HG03196 (cell line): ENCODE results near the gene RXYLT1.
A peak's percentile ranks its signal among the peaks of the same experiment; 100 is the strongest.
"Not testable (repeated sequence)": the region's sequence is repeated elsewhere in the genome, so short reads cannot be mapped to it uniquely, and the experiment has no call there.

Experiments used
- ATAC-seq: cut with Tn5 transposase; IDR thresholded peaks from one replicate; pipeline ENCODE4 v1.9.1; 2021; ENCODE audit not compliant: unreplicated experiment

RXYLT1 gene

DNA sequence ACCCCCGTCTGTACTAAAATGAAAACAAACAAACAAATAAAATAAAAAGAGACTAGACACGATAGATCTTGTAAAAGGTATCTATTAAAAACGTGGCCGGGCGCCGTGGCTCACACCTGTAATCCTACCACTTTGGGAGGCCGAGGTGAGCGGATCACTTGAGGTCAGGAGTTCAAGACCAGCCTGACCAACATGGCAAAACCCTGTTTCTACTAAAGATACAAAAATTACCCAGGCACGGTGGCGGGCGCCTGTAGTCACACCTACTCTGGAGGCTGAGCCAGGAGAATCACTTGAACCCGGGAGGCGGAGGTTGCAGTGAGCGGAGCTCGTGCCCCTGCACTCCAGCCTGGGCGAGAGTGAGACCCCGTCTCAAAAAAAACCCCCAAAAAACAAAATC is 63.0 kb downstream of the RXYLT1 start:
- not testable (repeated sequence) for ATAC-seq

DNA sequence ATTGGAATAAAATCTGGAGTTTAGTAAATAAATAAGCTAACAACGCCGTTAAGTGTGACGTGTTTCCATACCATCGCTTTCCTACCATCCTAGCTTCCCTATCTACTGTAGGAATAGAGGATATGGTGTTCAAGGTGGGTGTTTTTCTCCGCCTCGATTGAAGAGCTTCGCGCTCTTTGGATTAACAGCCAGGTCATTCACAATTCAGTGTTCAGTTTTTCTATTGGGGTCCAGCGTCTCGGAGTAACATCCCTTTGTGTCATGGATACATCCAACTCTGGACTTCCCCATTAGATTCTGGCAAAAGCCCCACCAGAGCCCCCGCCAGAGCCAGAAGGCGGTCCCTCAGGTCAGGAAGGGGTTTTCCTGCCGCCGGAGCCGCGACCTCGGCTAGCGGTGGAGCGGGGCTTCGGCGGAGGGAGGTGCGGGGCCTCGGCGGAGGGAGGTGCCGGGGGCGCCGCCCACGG is 63.6 kb downstream of the RXYLT1 start:
- ATAC-seq = no peak

DNA sequence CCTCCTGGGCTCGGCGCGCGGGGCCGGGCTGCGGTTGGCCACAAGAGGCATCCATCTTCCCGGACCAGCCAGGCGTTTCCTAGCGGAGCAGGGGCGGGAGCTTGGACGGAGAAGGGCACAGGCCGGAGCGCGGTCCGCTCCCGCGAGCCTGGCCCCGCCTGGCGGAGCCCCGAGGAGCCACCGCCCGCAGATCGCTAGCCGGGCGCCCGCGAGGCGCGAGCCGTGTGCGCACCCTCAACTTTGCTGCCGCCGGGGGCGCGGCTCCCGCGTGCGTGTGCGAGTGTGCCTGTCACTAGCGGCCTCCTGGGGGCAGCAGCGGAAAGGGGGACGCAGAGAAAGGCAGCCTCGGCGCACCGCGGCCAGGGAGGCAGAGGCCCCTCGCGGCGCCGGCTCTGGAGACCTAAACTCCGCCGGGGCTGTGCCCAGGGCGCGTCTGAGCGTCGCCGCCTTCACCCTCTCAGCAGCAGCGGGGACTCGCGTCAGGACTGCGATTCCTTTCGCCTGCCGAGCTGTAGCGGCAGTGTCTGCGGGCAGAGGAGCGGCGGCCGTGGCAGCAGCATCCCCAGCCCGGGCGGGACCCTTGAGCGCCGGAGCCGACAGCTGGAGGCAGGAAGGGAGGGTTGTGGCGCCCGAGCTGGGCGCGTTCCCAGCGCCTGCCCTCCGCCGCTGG is 64.1 kb downstream of the RXYLT1 start:
- ATAC-seq = peak; percentile 96

DNA sequence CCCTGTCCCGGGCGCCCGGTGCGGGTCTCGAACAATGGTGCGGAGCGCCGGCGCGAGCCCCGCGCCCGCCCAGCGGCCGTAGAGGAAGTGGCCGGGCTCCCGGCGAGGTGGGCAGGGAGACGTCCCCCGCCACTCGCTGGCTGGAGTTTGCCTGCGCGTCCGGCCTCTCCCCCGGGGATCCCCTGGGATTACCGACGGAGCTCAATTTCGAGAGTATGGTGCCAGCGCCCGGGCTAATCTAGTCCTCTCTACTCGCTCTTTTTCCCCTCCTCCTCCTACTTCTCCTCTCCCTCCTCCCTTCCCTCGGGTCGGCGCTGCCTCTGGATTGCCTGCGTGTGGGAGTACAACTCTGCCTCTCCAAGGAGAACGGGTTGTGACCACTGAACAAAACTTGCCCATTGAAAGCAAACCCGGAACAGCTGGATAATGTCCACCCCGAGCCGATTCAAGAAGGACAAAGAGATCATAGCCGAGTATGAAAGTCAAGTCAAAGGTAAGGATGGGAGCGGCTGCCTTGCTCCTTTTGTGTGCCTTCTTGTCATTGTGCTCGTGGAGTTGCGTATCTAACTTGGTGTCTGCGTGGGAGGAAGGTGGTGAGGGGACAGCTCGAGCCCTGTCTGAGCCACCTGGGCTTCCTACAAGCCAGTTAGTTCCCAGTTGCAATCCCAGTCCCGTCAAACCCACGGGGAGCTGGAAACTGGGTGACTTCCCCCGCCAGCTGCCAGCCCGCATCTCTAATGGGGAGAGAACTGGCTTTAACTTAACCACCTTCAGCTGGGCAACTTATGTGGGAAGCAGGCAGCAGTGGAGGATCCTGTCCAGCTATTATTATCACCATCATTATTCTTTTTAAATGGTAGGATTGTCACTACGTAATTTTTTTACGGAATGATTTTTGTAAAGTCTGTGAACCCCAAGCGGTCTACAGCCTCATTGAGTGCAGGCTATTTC is 65.0 kb downstream of the RXYLT1 start, which contains the start of gene SRGAP1:
Gene SRGAP1 (plus strand): TSS at position 310 of the 951 bp plus-strand sequence. CDS start 117 bp downstream, at position 427.
- ATAC-seq = peak; percentile 22

DNA sequence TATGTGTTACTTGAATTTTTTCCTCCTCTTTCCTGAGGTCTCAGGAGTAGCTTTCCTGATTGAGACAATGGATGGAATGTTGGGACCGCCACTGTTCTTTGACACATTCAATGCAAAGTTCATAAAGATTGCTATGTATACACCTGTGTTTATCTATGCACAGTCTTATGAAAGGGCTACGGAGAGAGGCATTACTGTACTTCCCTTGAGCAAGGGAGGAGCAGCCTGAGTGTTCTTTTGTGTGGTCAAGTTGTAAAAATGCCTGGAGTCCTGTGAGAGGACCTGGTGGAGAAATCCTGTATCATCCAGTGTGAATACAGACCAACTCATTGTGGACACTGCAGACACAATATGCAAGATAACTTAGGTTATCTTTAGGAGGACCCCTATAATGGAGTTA is 66.0 kb downstream of the RXYLT1 start:
- ATAC-seq = no peak

DNA sequence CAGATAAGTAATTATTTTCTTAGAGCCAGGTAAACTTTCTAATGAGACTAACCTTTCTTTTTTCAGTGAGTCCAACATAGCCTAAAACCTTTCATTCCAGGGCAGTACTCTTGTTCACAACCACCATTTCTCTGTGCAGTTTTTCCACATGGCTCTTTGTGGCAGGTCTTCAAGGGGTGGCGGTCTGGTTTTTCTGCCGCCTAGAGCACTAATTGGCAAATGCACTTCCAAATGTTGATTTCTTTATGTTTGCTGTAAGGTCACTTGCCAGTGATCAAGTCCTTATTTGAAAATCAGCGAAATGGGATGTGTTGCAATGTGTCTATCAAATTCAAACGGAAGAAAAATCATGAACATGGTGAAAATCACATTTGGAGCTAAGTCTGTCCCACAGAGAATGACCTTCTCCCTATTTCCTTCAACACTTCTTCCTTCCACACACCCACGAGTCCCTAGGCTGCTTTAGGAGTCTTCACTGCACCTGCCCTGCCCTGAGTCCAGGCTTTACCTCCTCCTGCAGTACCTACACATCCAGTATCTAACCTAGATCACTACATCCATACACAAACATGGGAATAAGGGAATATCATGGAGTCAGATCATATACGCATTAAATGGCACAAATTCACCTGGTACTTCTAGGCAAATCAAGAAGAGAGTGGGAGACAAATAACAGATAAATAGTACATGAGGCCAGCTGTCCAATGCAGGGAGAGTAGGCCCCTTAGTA is 66.7 kb downstream of the RXYLT1 start:
- ATAC-seq = no peak

DNA sequence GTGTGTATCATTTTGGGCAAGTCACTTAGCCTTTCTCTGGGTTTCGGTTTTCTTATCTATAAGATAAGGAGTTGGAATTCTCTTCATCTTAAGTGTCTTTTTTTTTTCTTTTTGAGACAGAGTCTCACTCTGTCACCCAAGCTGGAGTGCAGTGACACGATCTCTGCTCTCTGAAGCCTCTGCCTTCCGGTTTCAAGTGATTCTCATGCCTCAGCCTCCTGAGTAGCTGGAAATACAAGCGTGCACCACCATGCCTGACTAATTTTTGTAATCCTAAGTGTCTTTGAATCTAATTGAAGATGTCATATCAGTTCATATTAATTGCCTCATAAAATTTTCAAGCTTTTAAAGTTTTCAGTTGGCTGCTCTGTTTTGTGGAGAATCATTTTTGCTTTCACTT is 68.7 kb downstream of the RXYLT1 start:
- ATAC-seq = no peak

DNA sequence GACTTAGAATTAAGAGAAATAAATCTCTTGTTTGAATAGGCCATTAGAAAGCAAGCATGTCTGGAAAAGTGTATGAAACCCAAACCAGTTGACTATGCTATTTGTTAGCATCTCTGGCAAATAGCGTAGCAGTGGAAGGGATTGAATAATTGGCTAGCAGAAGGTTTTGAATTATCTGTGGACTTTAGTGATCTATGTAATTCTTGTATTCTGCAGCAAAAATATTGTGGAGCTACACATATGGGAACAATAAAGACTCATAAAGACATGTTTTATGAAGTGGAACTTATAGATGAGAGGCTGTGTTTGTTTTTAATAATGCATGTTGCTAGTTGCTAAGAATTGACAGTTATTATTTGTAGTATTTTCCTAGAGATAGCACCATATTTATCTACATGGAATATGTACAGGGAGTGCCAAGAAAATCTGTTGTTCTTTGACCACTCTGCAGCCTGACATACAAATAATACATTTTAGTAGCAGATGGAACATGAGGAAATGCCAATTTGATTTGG is 69.5 kb downstream of the RXYLT1 start:
- ATAC-seq = no peak

DNA sequence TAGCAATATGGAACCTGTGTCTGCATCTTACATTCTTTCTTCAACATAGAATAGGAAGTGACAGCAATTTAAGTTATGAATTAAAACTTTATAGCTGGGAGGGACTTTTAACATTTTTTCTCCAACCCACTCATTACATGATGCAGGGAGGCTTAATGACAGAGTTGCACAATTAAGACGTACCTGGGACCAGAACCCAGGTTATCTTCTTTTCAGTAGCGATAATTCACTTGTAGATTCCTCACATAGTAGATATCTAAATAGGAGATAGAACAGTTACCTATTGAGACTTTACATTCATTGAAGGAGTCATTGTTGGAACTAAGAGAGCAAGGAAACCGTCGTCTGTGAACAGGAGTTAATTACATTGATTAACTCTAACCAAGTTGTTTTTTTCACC is 69.9 kb downstream of the RXYLT1 start:
- no peak for ATAC-seq

DNA sequence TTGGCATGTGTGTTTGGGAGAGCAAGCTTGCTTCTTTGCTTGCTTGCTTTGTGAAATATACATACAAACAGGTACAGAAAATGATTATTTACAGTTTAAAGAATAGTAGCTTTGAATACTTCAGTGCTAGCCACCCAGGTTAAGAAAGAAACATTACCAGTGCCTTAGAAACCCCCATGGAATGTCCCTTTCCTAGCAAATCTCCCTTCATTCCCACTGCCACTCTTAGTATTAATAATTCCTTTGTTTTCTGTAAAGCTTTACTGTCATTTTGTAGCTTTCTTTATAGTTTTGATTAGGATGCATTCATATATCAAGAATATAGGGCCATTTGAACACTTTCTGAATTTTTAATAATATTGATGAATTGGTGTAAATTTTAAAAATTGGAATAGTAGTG is 74.3 kb downstream of the RXYLT1 start:
- no peak for ATAC-seq

DNA sequence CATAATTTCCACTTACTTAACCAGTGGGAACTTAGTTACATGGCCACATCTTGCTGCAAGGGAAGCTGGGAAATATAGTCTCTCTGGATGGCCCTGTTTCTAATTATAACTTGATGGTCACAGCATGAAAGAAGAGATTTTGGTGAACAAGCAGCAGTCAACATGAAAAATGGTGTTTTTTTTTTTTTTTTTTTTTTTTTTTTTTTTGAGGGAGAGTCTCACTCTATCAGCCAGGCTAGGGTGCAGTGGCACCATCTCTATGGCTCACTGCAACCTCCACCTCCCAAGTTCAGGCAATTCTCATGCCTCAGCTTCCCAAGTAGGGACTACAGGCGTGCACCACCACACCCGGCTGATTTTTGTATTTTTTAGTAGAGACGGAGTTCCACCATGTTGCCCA is 75.6 kb downstream of the RXYLT1 start:
- ATAC-seq = no peak

DNA sequence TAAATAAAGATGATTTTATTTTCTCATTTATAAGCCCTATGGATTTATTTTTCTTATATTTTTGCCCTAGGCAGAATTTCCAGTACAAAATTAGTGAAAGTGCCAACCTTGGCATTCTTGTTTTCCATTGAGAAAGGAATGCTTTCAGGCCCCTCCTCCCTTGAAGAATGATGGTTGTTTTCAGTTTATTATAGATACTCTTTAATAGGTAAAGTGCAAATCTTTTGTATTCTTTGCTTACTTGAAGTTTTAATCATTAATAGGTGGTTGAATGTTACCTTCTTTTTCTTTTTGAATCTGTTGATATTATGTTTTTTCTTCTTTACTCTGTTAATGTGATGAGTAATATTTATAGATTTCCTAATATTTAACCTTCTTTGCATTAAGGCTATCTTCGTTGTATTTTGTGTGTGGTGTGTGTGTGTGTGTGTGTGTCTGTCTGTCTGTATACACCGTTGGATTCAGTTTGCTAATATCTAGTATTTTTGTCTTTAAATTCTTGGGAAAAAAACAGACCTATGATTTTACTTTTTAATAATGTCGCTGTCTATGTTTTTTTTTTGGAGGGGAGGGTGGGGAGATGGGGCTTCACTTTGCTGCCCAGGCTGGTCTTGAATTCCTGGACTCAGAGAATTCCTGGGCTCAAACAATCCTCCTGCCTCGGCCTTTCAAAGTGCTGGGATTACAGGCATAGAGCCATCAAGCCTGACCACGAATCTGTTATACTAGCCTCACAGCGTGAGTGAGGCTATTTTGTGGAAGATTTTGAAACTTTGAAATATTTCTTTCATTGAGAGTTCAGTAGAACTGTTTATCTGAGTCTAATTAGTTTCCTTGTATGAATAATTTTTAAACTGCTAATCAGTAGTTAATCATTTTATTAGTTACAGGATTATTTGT is 78.3 kb downstream of the RXYLT1 start:
- ATAC-seq = no peak
